WTC11 (cell line): Measurements from ENCODE around the gene ITPK1. TPM values are rescaled to one million over a fixed set of nuclear protein-coding genes. Genes with fewer than 3 reads are reported as not detected.

Experiments used
- ARID4B ChIP-seq: sonication (generic); formaldehyde crosslinking; IDR thresholded peaks from 2 replicates; pipeline ENCODE4 v1.8.0; 2023; ENCODE audit warnings: missing genetic modification reagents, mild to moderate bottlenecking, borderline replicate concordance
- ATF3 ChIP-seq: sonication (generic); formaldehyde crosslinking; conservative IDR thresholded peaks from 2 replicates; pipeline ENCODE4 v1.8.1; 2022; ENCODE audit warnings: mild to moderate bottlenecking, missing genetic modification reagents
- CREB1 ChIP-seq: sonication (generic); formaldehyde crosslinking; IDR thresholded peaks from 2 replicates; pipeline ENCODE4 v1.8.0; 2023; ENCODE audit warnings: mild to moderate bottlenecking, missing genetic modification reagents
- ELF4 ChIP-seq: sonication (generic); formaldehyde crosslinking; IDR thresholded peaks from 2 replicates; pipeline ENCODE4 v1.8.1; 2022; ENCODE audit warnings: low read depth, mild to moderate bottlenecking, moderate library complexity, missing genetic modification reagents
- ERG ChIP-seq: fragments of 250-450 bp; sonication (Bioruptor Pico); IDR thresholded peaks from 2 replicates; pipeline ENCODE4 v1.8.0; 2021; ENCODE audit warnings: mild to moderate bottlenecking
- ETV6 ChIP-seq: sonication (generic); formaldehyde crosslinking; IDR thresholded peaks from 2 replicates; pipeline ENCODE4 v1.8.1; 2022; ENCODE audit warnings: mild to moderate bottlenecking, missing genetic modification reagents
- FOXJ3 ChIP-seq: sonication (generic); formaldehyde crosslinking; IDR thresholded peaks from 2 replicates; pipeline ENCODE4 v1.9.0; 2021; ENCODE audit warnings: missing genetic modification reagents, mild to moderate bottlenecking, borderline replicate concordance
- FOXK1 ChIP-seq: sonication (generic); formaldehyde crosslinking; IDR thresholded peaks from 2 replicates; pipeline ENCODE4 v1.8.0; 2022; ENCODE audit warnings: mild to moderate bottlenecking, moderate library complexity, missing genetic modification reagents
- FOXP4 ChIP-seq: sonication (generic); formaldehyde crosslinking; IDR thresholded peaks from 2 replicates; pipeline ENCODE4 v1.8.0; 2022; ENCODE audit warnings: mild to moderate bottlenecking, missing genetic modification reagents
- HMGA2 ChIP-seq: fragments of 250-450 bp; sonication (Bioruptor Pico); IDR thresholded peaks from 2 replicates; pipeline ENCODE4 v1.4.0; 2021; ENCODE audit warnings: mild to moderate bottlenecking, moderate library complexity
- JAZF1 ChIP-seq: fragments of 250-450 bp; sonication (Bioruptor Pico); IDR thresholded peaks from 2 replicates; pipeline ENCODE4 v1.9.0; 2021; ENCODE audit warnings: moderate library complexity, mild to moderate bottlenecking, inconsistent platforms
- NFATC4 ChIP-seq: fragments of 250-450 bp; sonication (Bioruptor Pico); IDR thresholded peaks from 2 replicates; pipeline ENCODE4 v1.9.0; 2021; ENCODE audit warnings: mild to moderate bottlenecking
- NFE2L1 ChIP-seq: sonication (generic); formaldehyde crosslinking; IDR thresholded peaks from 2 replicates; pipeline ENCODE4 v1.8.1; 2023; ENCODE audit warnings: missing genetic modification reagents
- OVOL2 ChIP-seq: fragments of 250-450 bp; sonication (Bioruptor Pico); IDR thresholded peaks from 2 replicates; pipeline ENCODE4 v1.9.0; 2021; ENCODE audit warnings: mild to moderate bottlenecking, borderline replicate concordance
- SMAD3 ChIP-seq: sonication (generic); formaldehyde crosslinking; IDR thresholded peaks from 2 replicates; pipeline ENCODE4 v1.8.0; 2022; ENCODE audit warnings: missing genetic modification reagents, mild to moderate bottlenecking, borderline replicate concordance
- SP1 ChIP-seq: sonication (generic); formaldehyde crosslinking; conservative IDR thresholded peaks from 2 replicates; pipeline ENCODE4 v1.8.1; 2022; ENCODE audit warnings: missing genetic modification reagents
- TEAD1 ChIP-seq: sonication (generic); formaldehyde crosslinking; IDR thresholded peaks from 2 replicates; pipeline ENCODE4 v1.8.0; 2022; ENCODE audit warnings: mild to moderate bottlenecking, missing genetic modification reagents
- TP53 ChIP-seq: sonication (generic); formaldehyde crosslinking; IDR thresholded peaks from 2 replicates; pipeline ENCODE4 v1.8.1; 2023; ENCODE audit warnings: mild to moderate bottlenecking, missing genetic modification reagents
- USF1 ChIP-seq: sonication (generic); formaldehyde crosslinking; IDR thresholded peaks from 2 replicates; pipeline ENCODE4 v1.8.0; 2022; ENCODE audit warnings: mild to moderate bottlenecking, missing genetic modification reagents
- ZNF121 ChIP-seq: sonication (generic); formaldehyde crosslinking; IDR thresholded peaks from 2 replicates; pipeline ENCODE4 v1.8.0; 2023; ENCODE audit warnings: missing genetic modification reagents
- ZNF232 ChIP-seq: sonication (generic); formaldehyde crosslinking; IDR thresholded peaks from 2 replicates; pipeline ENCODE4 v1.8.0; 2022; ENCODE audit warnings: mild to moderate bottlenecking, missing genetic modification reagents
- ZNF281 ChIP-seq: sonication (generic); formaldehyde crosslinking; IDR thresholded peaks from 2 replicates; pipeline ENCODE4 v1.8.0; 2023; ENCODE audit warnings: mild to moderate bottlenecking, missing genetic modification reagents
- ZNF532 ChIP-seq: fragments of 250-450 bp; sonication (Bioruptor Pico); IDR thresholded peaks from 2 replicates; pipeline ENCODE4 v1.9.0; 2021; ENCODE audit warnings: mild to moderate bottlenecking, borderline replicate concordance
- total RNA-seq: library from RNA; stranded (reverse); gene quantifications from 3 replicates; pipeline ENCODE4 v1.2.3, GENCODE V29; 2021

Gene ITPK1
- total RNA-seq, 1 experiment from 2014 or later: 144 TPM

GRCh38 chr14:92914087-92914656, 201.6 kb downstream of the ITPK1 start (continued):
- TF ChIP-seq JAZF1: no peak
- 0 out of 2 replicates have a peak, but pooled peaks have one; percentile 23 for TF ChIP-seq SP1
- peak; percentile 63; the same call in 1 of the 2 replicates for TF ChIP-seq SMAD3 (CRISPR knock-in tag)
- peak; percentile 65; the same call in 1 of the 2 replicates for TF ChIP-seq NFE2L1 (CRISPR knock-in tag)
- no peak for TF ChIP-seq ZNF532 (CRISPR knock-in tag)
- TF ChIP-seq OVOL2 (CRISPR knock-in tag): no peak
- TF ChIP-seq HMGA2 (CRISPR knock-in tag): no peak
- 0 out of 2 replicates have a peak, but pooled peaks have one; percentile 58 for TF ChIP-seq ETV6
- TF ChIP-seq FOXJ3 (CRISPR knock-in tag): no peak
- 0 out of 2 replicates have a peak, but pooled peaks have one; percentile 63 for TF ChIP-seq TP53 (CRISPR knock-in tag)
- TF ChIP-seq USF1: peak; percentile 21; the same call in 1 of the 2 replicates
- no peak for TF ChIP-seq CREB1
- peak; percentile 59; the same call in 1 of the 2 replicates for TF ChIP-seq FOXK1 (CRISPR knock-in tag)
- no peak for TF ChIP-seq NFATC4
- peak; percentile 55; the same call in 1 of the 2 replicates for TF ChIP-seq ARID4B (CRISPR knock-in tag)
- TF ChIP-seq ERG (CRISPR knock-in tag): no peak
- no peak for TF ChIP-seq ELF4 (CRISPR knock-in tag)
- TF ChIP-seq TEAD1 (CRISPR knock-in tag): peak; percentile 83
- TF ChIP-seq ZNF232 (CRISPR knock-in tag): peak; percentile 89; the same call in 1 of the 2 replicates
- TF ChIP-seq ZNF281: no peak
- no peak for TF ChIP-seq ZNF121 (CRISPR knock-in tag)
- no peak for TF ChIP-seq ATF3
- peak; percentile 89 for TF ChIP-seq FOXP4 (CRISPR knock-in tag)
